Measurements from ENCODE around the gene PPP3CB. TPM values are rescaled to one million over a fixed set of nuclear protein-coding genes. Genes with fewer than 3 reads are reported as not detected.

Gene PPP3CB
- total and polyA plus RNA-seq, 2 donors from 2014 or later, result 26.8 to 36.1 TPM

DNA sequence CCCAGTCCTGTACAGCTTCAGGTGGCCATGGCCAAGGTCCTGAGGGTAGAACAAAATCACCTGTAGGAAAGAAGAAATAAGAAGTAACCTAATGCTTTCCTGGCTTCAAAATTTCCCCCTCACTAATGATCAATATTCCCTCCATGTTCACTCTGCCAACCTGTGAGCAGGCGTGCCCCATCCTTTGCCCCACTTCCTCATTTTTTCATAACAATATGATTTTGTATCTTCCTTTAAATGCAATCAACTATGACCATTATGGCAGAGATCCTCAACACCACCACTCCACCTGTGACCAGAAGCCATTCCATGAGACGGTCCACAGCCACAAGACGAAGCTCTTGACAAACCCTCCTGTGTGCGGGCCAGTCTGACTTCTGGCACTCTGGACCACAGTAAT is 69.5 kb downstream of the PPP3CB start:
- H3K9ac ChIP-seq (ENCODE audit: low read length in 3 of 3), result no peak overlapping the region
- no peaks in the 10 kb centered on the region for H3K27me3 ChIP-seq (ENCODE audit: control insufficient read depth, insufficient read depth, low read length)
- no peak overlapping the region for H3K27ac ChIP-seq (ENCODE audit: low read depth in 2 of 2, low read length in 2 of 2)
- no peaks in the 10 kb centered on the region for H3K9me3 ChIP-seq (ENCODE audit: control insufficient read depth in 2 of 3, insufficient read depth in 1 of 3, low read length in 3 of 3)
- no peak overlapping the region for H3K4me3 ChIP-seq (ENCODE audit: low read length in 3 of 3)
- H3K36me3 ChIP-seq (ENCODE audit: control insufficient read depth in 2 of 3, insufficient read depth in 3 of 3, low read length in 3 of 3), result peaks cover 8 to 28% (median 8%) of the 10 kb centered on the region in 3 donors
- no peaks in the 10 kb centered on the region for H3K4me1 ChIP-seq (ENCODE audit: control insufficient read depth in 2 of 3, insufficient read depth in 2 of 3, low read depth in 1 of 3, low read length in 3 of 3)
- intact Hi-C loops (cut with DNase I), result no loop called here
- TF ChIP-seq, protein P1, sequence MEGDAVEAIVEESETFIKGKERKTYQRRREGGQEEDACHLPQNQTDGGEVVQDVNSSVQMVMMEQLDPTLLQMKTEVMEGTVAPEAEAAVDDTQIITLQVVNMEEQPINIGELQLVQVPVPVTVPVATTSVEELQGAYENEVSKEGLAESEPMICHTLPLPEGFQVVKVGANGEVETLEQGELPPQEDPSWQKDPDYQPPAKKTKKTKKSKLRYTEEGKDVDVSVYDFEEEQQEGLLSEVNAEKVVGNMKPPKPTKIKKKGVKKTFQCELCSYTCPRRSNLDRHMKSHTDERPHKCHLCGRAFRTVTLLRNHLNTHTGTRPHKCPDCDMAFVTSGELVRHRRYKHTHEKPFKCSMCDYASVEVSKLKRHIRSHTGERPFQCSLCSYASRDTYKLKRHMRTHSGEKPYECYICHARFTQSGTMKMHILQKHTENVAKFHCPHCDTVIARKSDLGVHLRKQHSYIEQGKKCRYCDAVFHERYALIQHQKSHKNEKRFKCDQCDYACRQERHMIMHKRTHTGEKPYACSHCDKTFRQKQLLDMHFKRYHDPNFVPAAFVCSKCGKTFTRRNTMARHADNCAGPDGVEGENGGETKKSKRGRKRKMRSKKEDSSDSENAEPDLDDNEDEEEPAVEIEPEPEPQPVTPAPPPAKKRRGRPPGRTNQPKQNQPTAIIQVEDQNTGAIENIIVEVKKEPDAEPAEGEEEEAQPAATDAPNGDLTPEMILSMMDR (IDR thresholded peaks at IDR 0.05; ENCODE audit: borderline replicate concordance, extremely low read depth, insufficient read depth), result no peak
- DNase-seq, result no peak
- no peak for FAIRE-seq

DNA sequence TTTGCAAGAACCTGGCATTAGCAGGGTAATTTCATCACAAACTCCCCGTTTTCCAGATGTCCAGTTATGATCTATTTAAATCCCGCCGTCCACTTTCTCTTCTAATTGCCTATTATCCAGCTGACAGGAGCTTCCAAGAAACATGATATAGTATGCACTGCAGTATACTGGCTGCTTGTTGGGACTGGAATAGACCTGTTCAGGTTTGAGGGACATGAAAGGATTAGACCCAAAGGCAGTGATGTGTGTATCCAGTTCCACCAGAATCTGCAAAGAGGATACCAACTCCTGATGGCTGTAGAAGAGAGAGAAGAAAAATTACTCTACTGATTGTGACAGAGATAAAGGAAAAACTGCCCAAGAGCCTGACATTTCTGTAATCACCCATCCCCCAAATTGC is 71.3 kb downstream of the PPP3CB start:
- TF ChIP-seq, protein P1 (IDR thresholded peaks at IDR 0.05; ENCODE audit: borderline replicate concordance, extremely low read depth, insufficient read depth), result no peak
- H3K4me3 ChIP-seq (ENCODE audit: low read length in 3 of 3), result no peak overlapping the region
- no peaks in the 10 kb centered on the region for H3K4me1 ChIP-seq (ENCODE audit: control insufficient read depth in 2 of 3, insufficient read depth in 2 of 3, low read depth in 1 of 3, low read length in 3 of 3)
- no peak overlapping the region for H3K9ac ChIP-seq (ENCODE audit: low read length in 3 of 3)
- intact Hi-C loops (cut with DNase I), result no loop called here
- H3K27me3 ChIP-seq (ENCODE audit: control insufficient read depth, insufficient read depth, low read length), result no peaks in the 10 kb centered on the region
- DNase-seq (no peak), FAIRE-seq (no peak)
- H3K27ac ChIP-seq (ENCODE audit: low read depth in 2 of 2, low read length in 2 of 2), result no peak overlapping the region
- H3K9me3 ChIP-seq (ENCODE audit: control insufficient read depth in 2 of 3, insufficient read depth in 1 of 3, low read length in 3 of 3), result no peaks in the 10 kb centered on the region
- H3K36me3 ChIP-seq (ENCODE audit: control insufficient read depth in 2 of 3, insufficient read depth in 3 of 3, low read length in 3 of 3), result peaks cover 8 to 28% (median 8%) of the 10 kb centered on the region in 3 donors

DNA sequence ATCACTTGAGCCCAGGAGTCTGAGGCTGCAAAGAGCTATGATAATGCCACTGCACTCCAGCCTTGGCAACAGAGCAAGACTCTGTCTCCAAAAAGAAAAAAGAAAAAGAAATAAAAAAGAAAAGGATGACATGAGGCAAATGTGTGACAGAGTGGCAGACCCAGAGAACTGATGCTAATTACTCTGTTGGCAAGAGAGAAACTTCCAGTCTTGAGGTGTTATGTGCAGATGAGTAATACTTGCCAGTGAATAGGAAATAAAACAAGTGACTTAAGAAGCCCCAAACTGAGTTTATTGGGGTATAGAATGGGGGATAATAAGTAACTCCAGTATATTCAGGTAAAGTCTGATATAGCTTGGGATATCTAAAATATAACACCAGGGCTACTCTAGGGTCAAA is 72.5 kb downstream of the PPP3CB start:
- DNase-seq (no peak), FAIRE-seq (no peak)
- no peaks in the 10 kb centered on the region for H3K27me3 ChIP-seq (ENCODE audit: control insufficient read depth, insufficient read depth, low read length)
- peaks cover 8 to 28% (median 8%) of the 10 kb centered on the region in 3 donors for H3K36me3 ChIP-seq (ENCODE audit: control insufficient read depth in 2 of 3, insufficient read depth in 3 of 3, low read length in 3 of 3)
- H3K4me1 ChIP-seq (ENCODE audit: control insufficient read depth in 2 of 3, insufficient read depth in 2 of 3, low read depth in 1 of 3, low read length in 3 of 3), result no peaks in the 10 kb centered on the region
- TF ChIP-seq, protein P1 (IDR thresholded peaks at IDR 0.05; ENCODE audit: borderline replicate concordance, extremely low read depth, insufficient read depth), result no peak
- no peaks in the 10 kb centered on the region for H3K9me3 ChIP-seq (ENCODE audit: control insufficient read depth in 2 of 3, insufficient read depth in 1 of 3, low read length in 3 of 3)
- H3K4me3 ChIP-seq (ENCODE audit: low read length in 3 of 3), result no peak overlapping the region
- intact Hi-C loops (cut with DNase I), result no loop called here
- no peak overlapping the region for H3K9ac ChIP-seq (ENCODE audit: low read length in 3 of 3)
- H3K27ac ChIP-seq (ENCODE audit: low read depth in 2 of 2, low read length in 2 of 2), result no peak overlapping the region

DNA sequence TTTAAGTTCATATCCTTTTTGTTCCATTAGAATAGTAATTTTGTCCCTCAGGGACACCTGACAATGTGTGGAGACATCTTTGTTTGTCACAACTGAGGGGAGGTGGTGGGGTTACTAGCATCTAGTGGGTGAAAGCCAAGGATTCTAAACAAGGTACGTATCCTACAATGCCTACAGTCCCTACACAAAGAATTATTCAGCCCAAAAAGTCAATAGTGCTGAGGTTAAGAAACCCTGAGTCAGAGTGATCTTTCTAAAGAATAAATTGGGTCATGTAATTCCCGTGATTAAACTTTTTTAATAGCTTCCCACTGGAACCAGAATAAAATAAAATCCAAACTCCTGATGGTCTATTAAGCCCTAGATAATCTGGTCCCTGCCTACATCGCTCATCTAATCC is 79.3 kb downstream of the PPP3CB start:
- Histone ChIP-seq H3K4me1 (ENCODE audit: control insufficient read depth in 2 of 3, insufficient read depth in 2 of 3, low read depth in 1 of 3, low read length in 3 of 3) (peaks cover 0 to 3% (median 0%) of the 10 kb centered on the region in 3 donors), H3K27ac (ENCODE audit: low read depth in 2 of 2, low read length in 2 of 2) (no peak overlapping the region), H3K27me3 (ENCODE audit: control insufficient read depth, insufficient read depth, low read length) (no peaks in the 10 kb centered on the region), H3K9me3 (ENCODE audit: control insufficient read depth in 2 of 3, insufficient read depth in 1 of 3, low read length in 3 of 3) (no peaks in the 10 kb centered on the region), H3K4me3 (ENCODE audit: low read length in 3 of 3) (no peak overlapping the region), H3K36me3 (ENCODE audit: control insufficient read depth in 2 of 3, insufficient read depth in 3 of 3, low read length in 3 of 3) (no peaks in the 10 kb centered on the region), H3K9ac (ENCODE audit: low read length in 3 of 3) (no peak overlapping the region)
- no peak for FAIRE-seq
- TF ChIP-seq, protein P1 (IDR thresholded peaks at IDR 0.05; ENCODE audit: borderline replicate concordance, extremely low read depth, insufficient read depth), result no peak
- DNase-seq, result no peak
- intact Hi-C loops (cut with DNase I), result no loop called here

Measured in kidney (tissue), 14 donors.